ENCODE data around the gene SMAD2. TPM values are rescaled to one million over a fixed set of nuclear protein-coding genes. Genes with fewer than 3 reads are reported as not detected.

SMAD2 gene
- total and polyA plus RNA-seq, 4 donors: 62.7 to 183 (median 76.6) TPM

DNA sequence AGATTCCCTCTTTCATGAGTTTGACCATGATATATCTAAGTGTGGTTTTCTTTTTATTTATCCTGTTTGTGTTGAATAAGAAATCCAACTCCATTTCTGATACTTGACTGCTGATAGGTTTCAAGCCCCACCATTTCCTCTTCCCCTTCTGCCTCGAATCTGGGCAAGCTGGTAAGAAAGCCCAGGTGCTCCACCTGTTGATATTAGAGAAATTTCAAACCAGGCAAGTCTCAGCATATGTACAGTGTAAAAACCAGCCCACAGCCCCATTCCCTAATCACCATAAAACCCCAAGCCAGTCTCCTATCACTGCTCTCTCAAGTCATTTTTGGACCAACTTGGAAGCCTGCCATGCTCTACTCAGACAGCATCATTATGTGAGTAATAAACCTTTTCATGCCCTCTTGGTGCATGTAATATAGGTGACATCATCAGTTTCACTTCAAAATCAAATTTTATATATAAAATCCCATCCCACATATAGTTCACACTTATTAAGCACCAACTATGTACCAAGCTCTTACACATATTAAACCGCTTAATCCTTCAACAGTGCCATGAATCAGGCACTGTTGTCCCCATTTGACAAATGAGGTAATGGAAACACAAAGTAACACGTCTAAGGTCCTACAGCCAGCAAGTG, 46.6 kb downstream of the SMAD2 start:
- WGBS (ENCODE audit: insufficient coverage): no CpG with 5 or more reads among the region's 3 CpGs
- DNase-seq (ENCODE audit: low read depth in 4 of 6, low spot score in 6 of 6): peak in 2 of 6 donors; percentile 17 to 81
- Histone ChIP-seq H3K27me3 (ENCODE audit: control insufficient read depth, insufficient read depth, low read length) (no peaks in the 10 kb centered on the region), H3K4me3 (ENCODE audit: low read depth, low read length) (no peak overlapping the region), H3K9me3 (ENCODE audit: control insufficient read depth, insufficient read depth, low read length) (no peaks in the 10 kb centered on the region), H3K4me1 (ENCODE audit: control insufficient read depth, insufficient read depth, low read length) (no peaks in the 10 kb centered on the region), H3K27ac (ENCODE audit: low read depth, low read length) (no peak overlapping the region), H3K36me3 (ENCODE audit: control insufficient read depth, insufficient read depth, low read length) (no peaks in the 10 kb centered on the region)

- H3K4me3 ChIP-seq (ENCODE audit: low read depth, low read length): no peak overlapping the region
- no CpG with 5 or more reads among the region's 1 CpG for WGBS (ENCODE audit: insufficient coverage)
- no peak overlapping the region for H3K27ac ChIP-seq (ENCODE audit: low read depth, low read length)
- no peaks in the 10 kb centered on the region for H3K27me3 ChIP-seq (ENCODE audit: control insufficient read depth, insufficient read depth, low read length)
- no peaks in the 10 kb centered on the region for H3K36me3 ChIP-seq (ENCODE audit: control insufficient read depth, insufficient read depth, low read length)
- H3K4me1 ChIP-seq (ENCODE audit: control insufficient read depth, insufficient read depth, low read length): no peaks in the 10 kb centered on the region
- no peak for DNase-seq (ENCODE audit: low read depth in 4 of 6, low spot score in 6 of 6)
- H3K9me3 ChIP-seq (ENCODE audit: control insufficient read depth, insufficient read depth, low read length): no peaks in the 10 kb centered on the region
These were observed 47.8 kb downstream of the SMAD2 start for GRCh38 chr18:47882641-47883040.

DNA sequence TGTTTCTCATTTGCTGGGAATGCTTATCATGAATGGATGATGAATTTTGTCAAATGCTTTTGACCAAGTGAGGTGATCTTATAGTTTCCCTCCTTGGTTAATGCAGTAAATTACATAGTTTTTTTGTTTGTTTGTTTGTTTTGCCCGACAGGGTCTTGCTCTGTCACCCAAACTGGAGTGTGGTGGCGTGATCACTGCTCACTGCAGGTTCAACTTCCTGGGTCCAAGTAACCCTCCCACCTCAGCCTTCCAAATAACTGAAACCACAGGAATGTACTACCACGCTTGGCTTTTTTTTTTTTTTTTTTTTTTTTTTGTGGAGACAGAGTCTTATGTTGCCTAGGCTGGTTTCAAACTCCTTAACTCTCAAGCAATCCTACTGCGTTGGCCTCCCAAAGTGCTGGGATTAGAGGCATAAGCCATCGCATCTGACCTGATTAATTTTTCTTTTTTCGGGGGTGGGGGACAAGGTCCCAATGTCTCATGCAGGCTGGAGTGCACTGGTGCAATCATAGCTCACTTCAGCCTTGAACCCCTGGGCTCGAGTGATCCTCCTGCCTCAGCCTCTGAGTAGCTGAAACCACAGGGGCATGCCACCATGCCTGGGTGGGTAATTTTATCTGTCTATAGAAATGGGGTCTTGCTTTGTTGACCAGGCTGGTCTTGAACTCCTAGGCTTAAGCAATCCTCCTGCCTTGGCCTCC, 48.6 kb downstream of the SMAD2 start:
- H3K27me3 ChIP-seq (ENCODE audit: control insufficient read depth, insufficient read depth, low read length): no peaks in the 10 kb centered on the region
- no peak overlapping the region for H3K27ac ChIP-seq (ENCODE audit: low read depth, low read length)
- no peak overlapping the region for H3K4me3 ChIP-seq (ENCODE audit: low read depth, low read length)
- no peaks in the 10 kb centered on the region for H3K36me3 ChIP-seq (ENCODE audit: control insufficient read depth, insufficient read depth, low read length)
- H3K9me3 ChIP-seq (ENCODE audit: control insufficient read depth, insufficient read depth, low read length): no peaks in the 10 kb centered on the region
- DNase-seq (ENCODE audit: low read depth in 4 of 6, low spot score in 6 of 6): no peak
- H3K4me1 ChIP-seq (ENCODE audit: control insufficient read depth, insufficient read depth, low read length): no peaks in the 10 kb centered on the region
- 100% methylated on average over 3 of the region's 7 CpGs for WGBS (ENCODE audit: insufficient coverage)

DNA sequence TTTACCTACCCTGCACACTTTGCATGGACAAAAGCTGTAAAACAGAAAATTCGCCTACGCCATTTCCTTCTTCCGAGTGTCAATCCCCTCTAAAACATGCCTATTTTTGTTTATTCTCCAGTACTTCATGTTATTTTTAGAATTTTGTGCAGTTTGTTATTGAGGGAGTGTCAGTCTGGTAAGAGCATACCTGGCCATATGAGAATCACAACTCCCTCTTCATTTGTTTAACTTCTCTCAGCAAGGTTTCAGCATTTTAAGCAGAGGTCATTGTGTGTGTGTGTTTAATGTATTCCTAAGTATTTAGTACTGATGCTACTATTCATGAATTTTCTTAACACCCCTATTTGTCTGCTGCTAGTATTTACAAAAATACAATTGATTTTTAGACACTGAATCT, 49.4 kb downstream of the SMAD2 start:
- no CpG with 5 or more reads among the region's 3 CpGs for WGBS (ENCODE audit: insufficient coverage)
- Histone ChIP-seq H3K4me3 (ENCODE audit: low read depth, low read length) (no peak overlapping the region), H3K4me1 (ENCODE audit: control insufficient read depth, insufficient read depth, low read length) (no peaks in the 10 kb centered on the region), H3K27me3 (ENCODE audit: control insufficient read depth, insufficient read depth, low read length) (no peaks in the 10 kb centered on the region), H3K27ac (ENCODE audit: low read depth, low read length) (no peak overlapping the region), H3K9me3 (ENCODE audit: control insufficient read depth, insufficient read depth, low read length) (no peaks in the 10 kb centered on the region), H3K36me3 (ENCODE audit: control insufficient read depth, insufficient read depth, low read length) (no peaks in the 10 kb centered on the region)
- no peak for DNase-seq (ENCODE audit: low read depth in 4 of 6, low spot score in 6 of 6)

DNA sequence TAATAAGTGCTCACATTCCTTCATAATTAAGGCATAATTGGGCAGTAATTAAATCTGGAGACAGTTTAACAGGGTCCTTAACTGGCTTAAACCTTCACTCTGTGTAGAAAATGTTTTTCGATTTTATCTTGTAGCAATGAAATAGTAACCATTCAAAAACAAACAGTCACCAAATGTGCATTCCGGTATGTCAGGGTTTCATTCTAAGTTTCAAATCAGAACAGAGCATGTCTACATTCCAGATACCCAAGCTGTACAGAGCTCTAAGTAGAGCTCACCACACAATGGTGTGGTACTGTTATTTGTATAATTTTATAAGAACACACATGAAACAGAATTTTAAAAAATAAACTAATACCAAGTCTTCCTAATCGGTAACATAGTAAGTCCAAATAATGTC, 52.6 kb downstream of the SMAD2 start:
- Histone ChIP-seq H3K36me3 (ENCODE audit: control insufficient read depth, insufficient read depth, low read length) (no peaks in the 10 kb centered on the region), H3K4me1 (ENCODE audit: control insufficient read depth, insufficient read depth, low read length) (no peaks in the 10 kb centered on the region), H3K9me3 (ENCODE audit: control insufficient read depth, insufficient read depth, low read length) (no peaks in the 10 kb centered on the region), H3K27ac (ENCODE audit: low read depth, low read length) (no peak overlapping the region), H3K27me3 (ENCODE audit: control insufficient read depth, insufficient read depth, low read length) (no peaks in the 10 kb centered on the region), H3K4me3 (ENCODE audit: low read depth, low read length) (no peak overlapping the region)
- WGBS (ENCODE audit: insufficient coverage): no CpG with 5 or more reads among the region's 3 CpGs
- DNase-seq (ENCODE audit: low read depth in 4 of 6, low spot score in 6 of 6): no peak

DNA sequence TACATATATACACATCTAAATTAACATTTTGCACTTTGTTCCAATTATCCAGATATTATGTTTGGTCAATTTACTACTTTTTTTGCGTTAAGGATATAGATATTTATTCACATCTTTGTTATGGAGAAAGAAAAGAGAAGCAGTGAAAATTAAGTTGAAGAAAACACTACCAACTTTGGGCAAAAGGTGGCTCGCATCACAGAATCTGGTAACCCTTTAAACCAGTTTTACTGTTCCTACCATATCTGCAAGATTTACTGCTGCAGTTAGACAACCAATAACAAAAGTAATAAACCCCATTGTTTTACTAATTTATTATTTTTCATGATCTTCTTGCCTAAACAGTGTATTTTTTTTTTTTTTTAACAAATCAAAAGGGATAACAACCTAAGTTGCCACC, 53.6 kb downstream of the SMAD2 start:
- no peak for DNase-seq (ENCODE audit: low read depth in 4 of 6, low spot score in 6 of 6)
- no peak overlapping the region for H3K27ac ChIP-seq (ENCODE audit: low read depth, low read length)
- WGBS (ENCODE audit: insufficient coverage): no CpG with 5 or more reads among the region's 2 CpGs
- no peaks in the 10 kb centered on the region for H3K9me3 ChIP-seq (ENCODE audit: control insufficient read depth, insufficient read depth, low read length)
- no peaks in the 10 kb centered on the region for H3K4me1 ChIP-seq (ENCODE audit: control insufficient read depth, insufficient read depth, low read length)
- no peaks in the 10 kb centered on the region for H3K36me3 ChIP-seq (ENCODE audit: control insufficient read depth, insufficient read depth, low read length)
- H3K27me3 ChIP-seq (ENCODE audit: control insufficient read depth, insufficient read depth, low read length): no peaks in the 10 kb centered on the region
- H3K4me3 ChIP-seq (ENCODE audit: low read depth, low read length): no peak overlapping the region

DNA sequence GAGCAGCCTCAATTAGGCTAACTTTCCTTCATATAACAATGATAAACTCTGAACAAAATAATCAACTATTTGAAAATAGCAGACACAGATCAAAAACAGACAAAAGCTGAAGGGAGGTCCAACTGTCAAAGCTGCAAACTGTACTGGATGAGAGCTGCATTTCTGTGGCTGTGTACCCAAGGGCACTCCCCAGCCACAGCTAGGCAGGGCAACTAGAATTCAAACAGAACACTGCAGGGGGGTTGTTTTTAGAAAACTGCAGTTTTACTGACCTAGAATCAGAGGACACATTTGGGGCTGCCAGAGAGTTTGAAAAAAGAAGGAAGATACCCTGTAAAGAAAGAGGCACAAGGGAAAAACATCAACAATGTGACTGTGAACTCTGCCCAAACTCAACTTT, 56.8 kb downstream of the SMAD2 start:
- Histone ChIP-seq H3K4me1 (ENCODE audit: control insufficient read depth, insufficient read depth, low read length) (no peaks in the 10 kb centered on the region), H3K27me3 (ENCODE audit: control insufficient read depth, insufficient read depth, low read length) (no peaks in the 10 kb centered on the region), H3K4me3 (ENCODE audit: low read depth, low read length) (no peak overlapping the region), H3K27ac (ENCODE audit: low read depth, low read length) (no peak overlapping the region), H3K36me3 (ENCODE audit: control insufficient read depth, insufficient read depth, low read length) (no peaks in the 10 kb centered on the region), H3K9me3 (ENCODE audit: control insufficient read depth, insufficient read depth, low read length) (no peaks in the 10 kb centered on the region)
- peak in 1 of 6 donors; percentile 17 for DNase-seq (ENCODE audit: low read depth in 4 of 6, low spot score in 6 of 6)

GRCh38 chr18:47872426-47872825, 58.0 kb downstream of the SMAD2 start:
- no peak for DNase-seq (ENCODE audit: low read depth in 4 of 6, low spot score in 6 of 6)
- no peak overlapping the region for H3K4me3 ChIP-seq (ENCODE audit: low read depth, low read length)
- H3K9me3 ChIP-seq (ENCODE audit: control insufficient read depth, insufficient read depth, low read length): no peaks in the 10 kb centered on the region
- no peaks in the 10 kb centered on the region for H3K27me3 ChIP-seq (ENCODE audit: control insufficient read depth, insufficient read depth, low read length)
- no peaks in the 10 kb centered on the region for H3K36me3 ChIP-seq (ENCODE audit: control insufficient read depth, insufficient read depth, low read length)
- no peak overlapping the region for H3K27ac ChIP-seq (ENCODE audit: low read depth, low read length)
- no peaks in the 10 kb centered on the region for H3K4me1 ChIP-seq (ENCODE audit: control insufficient read depth, insufficient read depth, low read length)
- WGBS (ENCODE audit: insufficient coverage): 94% methylated on average over 6 of the region's 6 CpGs

DNA sequence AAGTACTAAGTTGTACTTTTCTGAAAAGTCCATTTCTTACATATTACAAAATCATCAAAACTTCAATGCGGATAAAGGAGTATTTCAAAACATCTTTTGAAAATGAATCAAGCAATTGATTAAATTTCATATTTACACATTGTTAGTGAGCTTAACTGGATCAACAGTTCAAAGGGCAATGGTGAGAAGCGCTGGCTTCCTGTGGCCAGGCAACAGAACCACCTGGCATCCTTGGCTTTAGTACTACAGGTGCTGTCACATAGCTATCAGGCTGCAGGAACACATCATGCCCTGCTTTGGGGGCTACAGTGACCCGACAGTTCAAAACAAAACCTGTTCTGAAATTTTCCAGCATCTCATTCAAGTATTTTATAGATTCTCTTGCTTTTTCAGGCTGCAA, 59.2 kb downstream of the SMAD2 start:
- H3K27ac ChIP-seq (ENCODE audit: low read depth, low read length): no peak overlapping the region
- H3K27me3 ChIP-seq (ENCODE audit: control insufficient read depth, insufficient read depth, low read length): no peaks in the 10 kb centered on the region
- no peak for DNase-seq (ENCODE audit: low read depth in 4 of 6, low spot score in 6 of 6)
- WGBS (ENCODE audit: insufficient coverage): 89% methylated on average over 2 of the region's 3 CpGs
- H3K9me3 ChIP-seq (ENCODE audit: control insufficient read depth, insufficient read depth, low read length): no peaks in the 10 kb centered on the region
- no peaks in the 10 kb centered on the region for H3K4me1 ChIP-seq (ENCODE audit: control insufficient read depth, insufficient read depth, low read length)
- no peaks in the 10 kb centered on the region for H3K36me3 ChIP-seq (ENCODE audit: control insufficient read depth, insufficient read depth, low read length)
- H3K4me3 ChIP-seq (ENCODE audit: low read depth, low read length): no peak overlapping the region

GRCh38 chr18:47870605-47871004, 59.9 kb downstream of the SMAD2 start:
- Histone ChIP-seq H3K36me3 (ENCODE audit: control insufficient read depth, insufficient read depth, low read length) (no peaks in the 10 kb centered on the region), H3K27ac (ENCODE audit: low read depth, low read length) (no peak overlapping the region), H3K4me1 (ENCODE audit: control insufficient read depth, insufficient read depth, low read length) (no peaks in the 10 kb centered on the region), H3K9me3 (ENCODE audit: control insufficient read depth, insufficient read depth, low read length) (no peaks in the 10 kb centered on the region), H3K4me3 (ENCODE audit: low read depth, low read length) (no peak overlapping the region), H3K27me3 (ENCODE audit: control insufficient read depth, insufficient read depth, low read length) (no peaks in the 10 kb centered on the region)
- DNase-seq (ENCODE audit: low read depth in 4 of 6, low spot score in 6 of 6): no peak
- WGBS (ENCODE audit: insufficient coverage): no CpG with 5 or more reads among the region's 1 CpG
